ENCODE data around the gene ZFAND6.

The ZFAND6 gene

GRCh38 chr15:80156176-80156720 is 96.8 kb downstream of the ZFAND6 start:
- no peak for DNase-seq (ENCODE audit: low read depth)
- no peak for TF ChIP-seq CTCF (IDR thresholded peaks at IDR 0.05; ENCODE audit: control insufficient read depth, insufficient read depth, low read depth, low read length, missing control alignments)
- H3K4me3 ChIP-seq (ENCODE audit: control insufficient read depth, low read depth, low read length): no peak overlapping the region

DNA sequence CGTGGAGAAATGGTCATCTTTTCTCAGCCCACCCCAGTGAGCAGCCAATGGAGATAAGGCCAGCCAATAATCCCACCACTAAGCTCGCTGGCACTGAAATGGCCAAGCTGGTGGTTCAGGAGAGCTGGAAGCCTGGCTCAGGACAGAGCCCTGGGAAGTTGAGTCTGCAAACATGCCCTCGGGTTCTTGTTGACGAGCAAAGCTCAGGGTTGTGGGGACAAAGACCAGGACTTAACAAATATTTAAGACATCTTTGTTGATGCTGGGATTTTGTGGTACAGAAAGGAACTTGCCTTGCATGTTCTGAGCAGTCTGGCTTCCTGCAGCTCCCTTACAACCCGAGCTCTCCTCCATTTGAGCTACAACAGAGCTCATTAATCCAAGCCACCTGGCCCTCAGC is 97.7 kb downstream of the ZFAND6 start:
- no peak for TF ChIP-seq CTCF (IDR thresholded peaks at IDR 0.05; ENCODE audit: control insufficient read depth, insufficient read depth, low read depth, low read length, missing control alignments)
- H3K4me3 ChIP-seq (ENCODE audit: control insufficient read depth, low read depth, low read length): no peak overlapping the region
- no peak for DNase-seq (ENCODE audit: low read depth)

DNA sequence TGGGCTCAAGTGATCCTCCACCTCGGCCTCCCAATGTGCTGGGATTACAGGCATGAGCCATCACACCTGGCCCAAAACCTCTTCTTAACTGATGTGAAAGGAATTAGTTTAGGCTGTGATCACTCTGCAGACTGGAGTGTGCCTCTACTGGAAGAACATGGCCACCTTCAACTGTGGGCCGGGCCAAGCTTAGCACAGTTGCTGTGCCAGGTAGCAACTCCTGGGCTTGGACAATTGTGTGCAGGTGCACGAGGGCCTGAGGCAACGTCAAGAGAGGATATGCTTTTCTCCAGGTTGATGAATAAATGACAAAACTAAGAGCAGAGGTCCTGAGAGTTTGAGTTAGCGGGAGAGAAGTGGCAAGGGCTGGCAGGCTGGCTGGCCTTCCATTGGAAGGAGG is 99.8 kb downstream of the ZFAND6 start:
- no peak for TF ChIP-seq CTCF (IDR thresholded peaks at IDR 0.05; ENCODE audit: control insufficient read depth, insufficient read depth, low read depth, low read length, missing control alignments)
- DNase-seq (ENCODE audit: low read depth): no peak

GRCh38 chr15:80159811-80160569 is 100.5 kb downstream of the ZFAND6 start:
- H3K4me3 ChIP-seq (ENCODE audit: control insufficient read depth, low read depth, low read length): no peak overlapping the region
- no peak for TF ChIP-seq CTCF (IDR thresholded peaks at IDR 0.05; ENCODE audit: control insufficient read depth, insufficient read depth, low read depth, low read length, missing control alignments)
- no peak for DNase-seq (ENCODE audit: low read depth)

More for the DNA sequence above, 99.8 kb downstream of the ZFAND6 start:
- H3K4me3 ChIP-seq (ENCODE audit: control insufficient read depth, low read depth, low read length): no peak overlapping the region

GRCh38 chr15:80160570-80161156 is 101.2 kb downstream of the ZFAND6 start:
- peak; percentile 73 for DNase-seq (ENCODE audit: low read depth)
- no peak overlapping the region for H3K4me3 ChIP-seq (ENCODE audit: control insufficient read depth, low read depth, low read length)
- TF ChIP-seq CTCF (IDR thresholded peaks at IDR 0.05; ENCODE audit: control insufficient read depth, insufficient read depth, low read depth, low read length, missing control alignments): no peak

DNA sequence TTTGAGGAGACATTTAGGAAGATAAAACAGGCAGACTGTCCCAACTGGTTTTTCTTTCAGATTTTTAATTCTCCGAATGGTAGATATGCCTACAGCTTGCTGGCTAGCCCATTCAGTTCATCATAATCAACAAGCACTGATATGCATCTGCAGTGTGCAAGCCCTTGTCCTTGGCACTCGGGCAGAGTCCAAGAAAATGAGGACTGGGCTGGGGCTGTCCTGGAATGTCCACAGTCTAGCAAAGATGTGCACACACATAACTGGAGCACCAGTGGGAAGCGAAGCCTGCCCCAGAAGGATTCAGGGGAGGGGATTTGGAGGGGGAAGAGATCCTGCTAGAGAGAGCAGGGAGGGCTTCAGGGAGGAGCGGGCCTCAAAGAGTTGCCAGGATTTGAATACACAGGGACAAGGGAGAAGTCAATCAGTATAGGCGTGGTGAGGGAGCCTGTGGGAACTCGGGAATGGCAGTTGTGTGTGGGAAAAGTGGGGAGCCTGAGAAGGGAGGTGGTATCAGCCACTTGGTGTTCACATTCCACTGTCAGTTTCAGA is 102.1 kb downstream of the ZFAND6 start:
- no peak for DNase-seq (ENCODE audit: low read depth)
- no peak for TF ChIP-seq CTCF (IDR thresholded peaks at IDR 0.05; ENCODE audit: control insufficient read depth, insufficient read depth, low read depth, low read length, missing control alignments)
- no peak overlapping the region for H3K4me3 ChIP-seq (ENCODE audit: control insufficient read depth, low read depth, low read length)

Measured in AG09309 (cell line).